A673 (cell line): ENCODE results near the gene PLCB4. TPM values are rescaled to one million over a fixed set of nuclear protein-coding genes. Genes with fewer than 3 reads are reported as not detected.
A peak's percentile ranks its signal among the peaks of the same experiment; 100 is the strongest.

ENCODE experiments used
- BruUV-seq: library from RNA; stranded (reverse); fragments of 400-500 nt; replicated peaks from 2 replicates; lab custom pipeline; 2021; lab: Mats Ljungman, UMichigan
- CTCF ChIA-PET: fragments of 300-600 bp; sonication (Branson Sonifier 250); formaldehyde crosslinking; loops from one replicate; lab custom pipeline; 2022; ENCODE audit warnings: antibody characterized with exemption; lab: Charles Lee
- POLR2A ChIA-PET: fragments of 300-600 bp; sonication (Branson Sonifier 250); formaldehyde crosslinking; loops from one replicate; lab custom pipeline; 2022; ENCODE audit warnings: antibody characterized with exemption; ENCODE audit not compliant: low non-redundant PET; lab: Charles Lee
- DNase-seq: peaks from one replicate; pipeline ENCODE4 v3.0.0-alpha.2; 2015; ENCODE audit warnings: low spot score
- H3K27ac ChIP-seq: fragments of 200-600 bp; sonication (generic); 2 replicates; pipeline ENCODE4 v1.5.1; 2016; ENCODE audit warnings: mixed run types, low read depth, mild to moderate bottlenecking, mixed read lengths, antibody characterized with exemption, low read length; ENCODE audit not compliant: poor library complexity, severe bottlenecking
- H3K27me3 ChIP-seq: fragments of 200-600 bp; sonication (generic); replicated peaks from 2 replicates; pipeline ENCODE4 v1.6.1; 2017; ENCODE audit warnings: mixed run types, low read depth, mild to moderate bottlenecking, mixed read lengths, antibody characterized with exemption, low read length; ENCODE audit not compliant: insufficient read depth, poor library complexity
- H3K36me3 ChIP-seq: fragments of 200-600 bp; sonication (generic); 2 replicates; pipeline ENCODE4 v1.6.1; 2016; ENCODE audit warnings: mixed run types, mild to moderate bottlenecking, mixed read lengths, antibody characterized with exemption, low read length; ENCODE audit not compliant: insufficient read depth, poor library complexity, severe bottlenecking
- H3K4me1 ChIP-seq: fragments of 200-600 bp; sonication (generic); 2 replicates; pipeline ENCODE4 v1.6.1; 2017; ENCODE audit warnings: mixed run types, mild to moderate bottlenecking, mixed read lengths, antibody characterized with exemption, low read length; ENCODE audit not compliant: insufficient read depth, poor library complexity, severe bottlenecking
- H3K4me3 ChIP-seq: fragments of 200-600 bp; sonication (generic); 2 replicates; pipeline ENCODE4 v1.5.1; 2016; ENCODE audit warnings: low read depth, mixed run types, mild to moderate bottlenecking, mixed read lengths, low read length; ENCODE audit not compliant: poor library complexity, severe bottlenecking
- H3K9me3 ChIP-seq: fragments of 200-600 bp; sonication (generic); 2 replicates; pipeline ENCODE4 v1.6.1; 2016; ENCODE audit warnings: mixed run types, low read depth, mild to moderate bottlenecking, mixed read lengths, antibody characterized with exemption, low read length; ENCODE audit not compliant: poor library complexity, severe bottlenecking
- EZH2 ChIP-seq: fragments of 200-600 bp; sonication (generic); IDR thresholded peaks from 2 replicates; pipeline ENCODE4 v1.6.1; 2017; ENCODE audit warnings: borderline replicate concordance, low read depth, mild to moderate bottlenecking, mixed read lengths, antibody characterized with exemption, low read length; ENCODE audit not compliant: poor library complexity, severe bottlenecking
- intact Hi-C: fragments of 100-400 bp; cut with micrococcal nuclease; formaldehyde crosslinking; loops from one replicate; pipeline ENCODE4 v1.10.0; 2022; ENCODE audit not compliant: unreplicated experiment
- total RNA-seq: library from RNA; stranded (reverse); gene quantifications from 2 replicates; pipeline ENCODE4 v1.2.3, GENCODE V29; 2021
- TF ChIP-seq, protein P1 (sequence below): fragments of 300-800, 200-600 bp; sonication (generic); conservative IDR thresholded peaks from 2 replicates; pipeline ENCODE4 v1.5.1; 2017; ENCODE audit warnings: low read depth, mild to moderate bottlenecking, antibody characterized with exemption, low read length, moderate library complexity, mixed read lengths

The PLCB4 gene
- total RNA-seq, 1 experiment from 2014 or later = 6.2 TPM

DNA sequence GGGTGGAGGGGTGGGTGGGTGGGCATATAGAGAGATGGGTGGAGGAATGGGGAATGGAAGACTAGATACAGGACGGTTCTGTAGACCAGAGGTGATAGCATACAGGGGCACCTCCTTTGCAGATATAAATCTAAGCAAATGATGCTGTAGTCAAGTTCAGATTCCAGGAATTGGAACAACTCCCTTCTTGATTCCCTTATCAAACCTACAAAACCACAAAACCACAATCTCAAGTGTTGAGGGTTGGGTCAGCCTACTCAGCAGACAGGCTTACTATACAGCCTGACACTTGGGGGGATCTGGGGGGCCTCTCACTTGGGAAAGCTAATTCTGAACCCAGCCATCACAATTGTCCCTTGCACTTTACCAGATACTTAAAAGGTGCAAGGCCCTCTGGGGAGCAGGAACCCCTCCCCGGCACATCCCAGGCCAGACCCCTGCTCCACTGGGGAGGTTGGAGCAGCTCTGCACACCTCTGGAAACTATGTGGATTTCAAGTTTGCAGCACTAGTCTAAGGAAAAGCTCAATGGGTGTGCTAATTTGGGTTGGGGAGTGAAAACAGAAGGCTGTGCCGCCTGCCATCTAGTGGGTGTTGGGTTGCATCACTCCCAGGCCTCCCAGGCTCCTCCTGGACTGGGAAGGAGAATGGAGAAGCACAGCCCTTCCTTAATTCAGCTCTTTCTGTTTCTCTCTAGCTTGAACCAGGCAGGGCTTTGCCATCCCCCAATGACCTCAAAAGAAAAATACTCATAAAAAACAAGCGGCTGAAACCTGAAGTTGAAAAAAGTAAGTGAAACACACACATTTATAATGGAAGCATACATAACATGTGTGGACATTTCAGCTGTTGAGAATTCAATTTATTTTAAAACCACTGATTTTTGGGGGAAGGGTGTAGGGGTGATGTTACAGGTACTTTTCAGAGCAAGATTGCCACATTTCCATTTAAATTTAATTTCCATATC lies 324.3 kb downstream of the PLCB4 start:
- no peak overlapping the region for H3K27ac ChIP-seq
- intact Hi-C loops = loop anchor here (1.0 to 2.0 kb wide), 3 partner anchors 539 to 642 kb away; no protein-coding TSS in a partner anchor
- DNase-seq = peak; percentile 81
- H3K4me3 ChIP-seq = no peak overlapping the region
- BruUV-seq = no TSS peak
- CTCF ChIA-PET = interaction anchor here (0.5 to 1.2 kb wide), 10 partner anchors 15 to 641 kb away, joined by 3 to 15 read pairs (median 4); no protein-coding TSS in a partner anchor
- H3K9me3 ChIP-seq = no peaks in the 10 kb centered on the region
- no peaks in the 10 kb centered on the region for H3K4me1 ChIP-seq
- TF ChIP-seq, protein P1, sequence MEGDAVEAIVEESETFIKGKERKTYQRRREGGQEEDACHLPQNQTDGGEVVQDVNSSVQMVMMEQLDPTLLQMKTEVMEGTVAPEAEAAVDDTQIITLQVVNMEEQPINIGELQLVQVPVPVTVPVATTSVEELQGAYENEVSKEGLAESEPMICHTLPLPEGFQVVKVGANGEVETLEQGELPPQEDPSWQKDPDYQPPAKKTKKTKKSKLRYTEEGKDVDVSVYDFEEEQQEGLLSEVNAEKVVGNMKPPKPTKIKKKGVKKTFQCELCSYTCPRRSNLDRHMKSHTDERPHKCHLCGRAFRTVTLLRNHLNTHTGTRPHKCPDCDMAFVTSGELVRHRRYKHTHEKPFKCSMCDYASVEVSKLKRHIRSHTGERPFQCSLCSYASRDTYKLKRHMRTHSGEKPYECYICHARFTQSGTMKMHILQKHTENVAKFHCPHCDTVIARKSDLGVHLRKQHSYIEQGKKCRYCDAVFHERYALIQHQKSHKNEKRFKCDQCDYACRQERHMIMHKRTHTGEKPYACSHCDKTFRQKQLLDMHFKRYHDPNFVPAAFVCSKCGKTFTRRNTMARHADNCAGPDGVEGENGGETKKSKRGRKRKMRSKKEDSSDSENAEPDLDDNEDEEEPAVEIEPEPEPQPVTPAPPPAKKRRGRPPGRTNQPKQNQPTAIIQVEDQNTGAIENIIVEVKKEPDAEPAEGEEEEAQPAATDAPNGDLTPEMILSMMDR = peak; percentile 79
- no peak for TF ChIP-seq EZH2
- POLR2A ChIA-PET = no interaction called here
- no peaks in the 10 kb centered on the region for H3K36me3 ChIP-seq
- H3K27me3 ChIP-seq = no peaks in the 10 kb centered on the region

DNA sequence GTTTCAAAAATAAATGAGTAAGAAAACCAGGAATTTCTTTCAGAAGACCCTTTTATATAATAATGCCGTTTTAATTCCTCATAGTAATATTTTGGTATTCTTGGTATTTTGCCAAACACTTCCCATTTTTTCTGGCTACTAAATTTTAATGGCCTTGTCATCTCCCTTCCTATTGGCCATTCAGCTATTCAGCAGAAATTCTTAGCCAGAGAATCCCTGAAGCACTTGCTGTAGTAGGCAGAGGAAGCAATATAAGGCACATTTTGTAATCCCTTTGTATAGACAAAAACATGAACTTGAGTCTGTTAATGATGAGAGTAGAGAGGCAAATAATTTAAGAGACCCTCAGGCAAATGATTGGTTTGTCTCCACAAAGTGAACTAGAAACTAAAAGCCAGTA lies 327.1 kb downstream of the PLCB4 start:
- CTCF ChIA-PET = no interaction called here
- intact Hi-C loops = no loop called here
- no TSS peak for BruUV-seq

GRCh38 chr20:9397928-9398327 lies 329.0 kb downstream of the PLCB4 start:
- ChIA-PET POLR2A (no interaction called here), CTCF (no interaction called here)
- Histone ChIP-seq H3K36me3 (no peaks in the 10 kb centered on the region), H3K9me3 (no peaks in the 10 kb centered on the region), H3K27me3 (no peaks in the 10 kb centered on the region), H3K27ac (no peak overlapping the region), H3K4me3 (no peak overlapping the region), H3K4me1 (no peaks in the 10 kb centered on the region)
- TF ChIP-seq, protein P1 = no peak
- TF ChIP-seq EZH2 = no peak
- BruUV-seq = no TSS peak
- intact Hi-C loops = no loop called here
- no peak for DNase-seq

More for the DNA sequence above, 327.1 kb downstream of the PLCB4 start:
- H3K27me3 ChIP-seq = no peaks in the 10 kb centered on the region
- H3K36me3 ChIP-seq = no peaks in the 10 kb centered on the region
- POLR2A ChIA-PET = no interaction called here
- no peaks in the 10 kb centered on the region for H3K4me1 ChIP-seq
- no peak overlapping the region for H3K27ac ChIP-seq
- TF ChIP-seq, protein P1 = no peak
- no peak for TF ChIP-seq EZH2
- no peak for DNase-seq
- H3K9me3 ChIP-seq = no peaks in the 10 kb centered on the region
- no peak overlapping the region for H3K4me3 ChIP-seq
